HCT116 (cell line): ENCODE measurements around the gene ATP1A1.

ENCODE experiments used
- EZH2phosphoT487 ChIP-seq: fragments of 200-600 bp; IDR thresholded peaks from 2 replicates; pipeline ENCODE4 v1.6.1; 2018; ENCODE audit warnings: antibody characterized with exemption, borderline replicate concordance
- POLR2A ChIP-seq: IDR thresholded peaks from 2 replicates; pipeline ENCODE4 v1.7.0; 2011; ENCODE audit warnings: borderline replicate concordance; ENCODE audit not compliant: insufficient read depth, insufficient read length; ENCODE audit errors: extremely low read depth
- POLR2AphosphoS5 ChIP-seq: IDR thresholded peaks from 2 replicates; pipeline ENCODE4 v1.6.1; 2011; ENCODE audit warnings: mild to moderate bottlenecking, low read depth, low read length, moderate library complexity
- TF ChIP-seq, protein P1 (sequence below), 3 experiments: fragments of 200-600 bp in 1 of 3; sonication (generic) in 1 of 3; IDR thresholded peaks in 2 of 3; conservative IDR thresholded peaks in 1 of 3; 2 replicates each; pipeline ENCODE4 v1.5.1; 2012 to 2017; ENCODE audit warnings: low read depth in 2 of 3, low read length in 2 of 3, antibody characterized with exemption in 1 of 3, borderline replicate concordance in 1 of 3, control low read depth in 1 of 3, mild to moderate bottlenecking in 1 of 3, mixed read lengths in 1 of 3, mixed run types in 1 of 3, moderate library complexity in 1 of 3; ENCODE audit not compliant: insufficient read depth in 1 of 3

DNA sequence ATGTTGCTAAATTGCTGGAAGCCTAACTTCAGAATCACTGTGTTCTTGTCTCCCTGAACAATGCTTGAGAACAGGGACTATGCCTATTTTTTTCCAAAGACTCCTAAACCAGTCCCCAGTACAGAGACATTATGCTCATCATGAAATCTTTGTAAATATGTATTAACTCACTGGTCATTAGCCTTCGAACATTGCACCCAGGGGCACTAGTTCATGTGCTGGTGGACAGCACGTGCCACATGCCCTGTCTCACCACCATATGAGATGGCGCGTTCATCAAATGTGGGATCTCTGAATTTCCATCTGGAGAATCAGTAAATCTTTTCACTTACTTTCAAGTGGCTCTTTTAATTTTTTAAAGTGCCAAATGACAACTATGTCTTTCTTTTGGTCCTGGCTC is 11.0 kb upstream of the ATP1A1 start:
- no peak for TF ChIP-seq POLR2A
- TF ChIP-seq POLR2AphosphoS5, result no peak
- no peak for TF ChIP-seq EZH2phosphoT487
- TF ChIP-seq, protein P1, sequence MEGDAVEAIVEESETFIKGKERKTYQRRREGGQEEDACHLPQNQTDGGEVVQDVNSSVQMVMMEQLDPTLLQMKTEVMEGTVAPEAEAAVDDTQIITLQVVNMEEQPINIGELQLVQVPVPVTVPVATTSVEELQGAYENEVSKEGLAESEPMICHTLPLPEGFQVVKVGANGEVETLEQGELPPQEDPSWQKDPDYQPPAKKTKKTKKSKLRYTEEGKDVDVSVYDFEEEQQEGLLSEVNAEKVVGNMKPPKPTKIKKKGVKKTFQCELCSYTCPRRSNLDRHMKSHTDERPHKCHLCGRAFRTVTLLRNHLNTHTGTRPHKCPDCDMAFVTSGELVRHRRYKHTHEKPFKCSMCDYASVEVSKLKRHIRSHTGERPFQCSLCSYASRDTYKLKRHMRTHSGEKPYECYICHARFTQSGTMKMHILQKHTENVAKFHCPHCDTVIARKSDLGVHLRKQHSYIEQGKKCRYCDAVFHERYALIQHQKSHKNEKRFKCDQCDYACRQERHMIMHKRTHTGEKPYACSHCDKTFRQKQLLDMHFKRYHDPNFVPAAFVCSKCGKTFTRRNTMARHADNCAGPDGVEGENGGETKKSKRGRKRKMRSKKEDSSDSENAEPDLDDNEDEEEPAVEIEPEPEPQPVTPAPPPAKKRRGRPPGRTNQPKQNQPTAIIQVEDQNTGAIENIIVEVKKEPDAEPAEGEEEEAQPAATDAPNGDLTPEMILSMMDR (IDR thresholded peaks at IDR 0.05 in 2 of 3, conservative IDR thresholded peaks at IDR 0.05 in 1 of 3; ENCODE audit: borderline replicate concordance in 1 of 3, insufficient read depth in 1 of 3, low read depth in 2 of 3, low read length in 2 of 3), result no peak
